Stimulated activated CD4-positive, alpha-beta T cell treated with anti-CD3 and anti-CD28 coated beads, TNF-alpha, amount 100 ng/mL, for 4 hours (primary cell): ENCODE measurements around the gene PHF2.
A peak's percentile ranks its signal among the peaks of the same experiment; 100 is the strongest.

Experiments
- DNase-seq, 3 experiments: peaks; one replicate each; pipeline ENCODE4 v3.0.0-alpha.2; 2020; ENCODE audit warnings: low read depth in 3 of 3

PHF2 gene

GRCh38 chr9:93568169-93568568 lies 8.2 kb upstream of the PHF2 start:
- no peak for DNase-seq

- DNase-seq = no peak
Measured at GRCh38 chr9:93569621-93570174, 6.7 kb upstream of the PHF2 start.

DNA sequence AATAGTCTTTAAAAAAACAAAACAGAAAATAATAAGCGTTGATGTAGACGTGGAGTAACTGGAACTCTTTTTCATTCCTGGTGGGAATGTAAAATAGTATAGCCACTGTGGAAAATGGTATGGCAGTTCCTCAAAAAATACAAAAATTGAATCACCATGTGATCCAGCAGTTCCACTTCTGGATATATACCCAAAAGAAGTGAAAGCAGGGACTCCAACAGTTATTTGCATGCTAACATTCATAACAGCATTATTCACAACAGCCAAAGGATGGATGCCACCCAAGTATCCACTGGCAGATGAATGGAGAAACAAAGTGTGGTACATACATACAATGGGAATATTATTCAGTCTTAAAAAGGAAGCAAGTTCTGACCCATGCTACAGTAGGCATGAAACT lies 4.2 kb upstream of the PHF2 start:
- no peak for DNase-seq

- no peak for DNase-seq
Measured at GRCh38 chr9:93572636-93573515, 3.5 kb upstream of the PHF2 start.

- no peak for DNase-seq
Measured at GRCh38 chr9:93573516-93573828, 2.9 kb upstream of the PHF2 start.

- DNase-seq = no peak
Measured at GRCh38 chr9:93574091-93574899, 2.1 kb upstream of the PHF2 start.

DNA sequence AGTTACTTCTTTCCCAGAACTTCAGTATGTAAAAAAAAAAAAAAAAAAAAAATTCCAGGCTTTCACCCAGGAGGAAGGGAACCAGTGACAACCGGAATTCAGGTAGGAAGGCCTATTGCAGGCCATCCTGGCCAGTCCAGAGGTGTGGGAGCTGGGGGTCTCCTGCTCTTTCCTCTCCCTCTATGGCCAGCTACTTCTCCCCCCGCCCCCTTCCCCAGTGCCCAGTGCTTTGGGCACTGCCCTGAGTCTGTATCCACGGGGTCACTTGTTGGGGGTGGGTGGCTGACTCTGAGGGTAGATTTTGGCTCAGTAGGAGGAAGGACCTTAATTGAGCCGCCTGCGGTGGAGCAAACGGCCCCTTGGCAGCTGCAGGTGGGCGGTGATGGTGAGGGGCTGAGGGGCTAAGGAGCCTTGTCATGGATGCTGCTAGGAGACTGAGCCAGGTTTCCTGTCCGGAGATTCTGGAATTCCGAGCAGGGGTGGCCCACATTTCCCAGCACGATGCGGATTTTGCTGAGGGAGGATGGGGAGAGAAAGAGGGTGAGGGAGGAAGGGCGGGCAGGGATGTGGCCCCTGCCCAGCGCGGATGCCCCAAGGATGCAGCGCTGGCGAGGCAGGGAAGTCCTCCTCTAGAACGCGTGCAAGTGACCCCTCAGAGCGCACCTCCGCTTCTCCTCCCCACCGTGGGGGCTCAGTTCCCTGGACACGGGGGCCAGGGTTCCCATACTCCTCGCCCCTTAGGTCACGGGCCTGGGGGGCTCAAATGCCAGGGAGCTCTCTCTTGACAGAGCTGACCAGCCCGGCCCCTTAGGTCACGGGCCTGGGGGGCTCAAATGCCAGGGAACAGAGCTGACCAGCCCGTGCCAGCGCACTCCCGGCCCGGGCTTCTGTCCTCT lies 1.2 kb upstream of the PHF2 start:
- DNase-seq = no peak

- DNase-seq = peak in 1 of 3 experiments; percentile 41
Measured at GRCh38 chr9:93575796-93576257, 557 bp upstream of the PHF2 start.

- DNase-seq = peak in 1 of 3 experiments; percentile 12
Measured at GRCh38 chr9:93577078-93577974, 942 bp downstream of the PHF2 start.

DNA sequence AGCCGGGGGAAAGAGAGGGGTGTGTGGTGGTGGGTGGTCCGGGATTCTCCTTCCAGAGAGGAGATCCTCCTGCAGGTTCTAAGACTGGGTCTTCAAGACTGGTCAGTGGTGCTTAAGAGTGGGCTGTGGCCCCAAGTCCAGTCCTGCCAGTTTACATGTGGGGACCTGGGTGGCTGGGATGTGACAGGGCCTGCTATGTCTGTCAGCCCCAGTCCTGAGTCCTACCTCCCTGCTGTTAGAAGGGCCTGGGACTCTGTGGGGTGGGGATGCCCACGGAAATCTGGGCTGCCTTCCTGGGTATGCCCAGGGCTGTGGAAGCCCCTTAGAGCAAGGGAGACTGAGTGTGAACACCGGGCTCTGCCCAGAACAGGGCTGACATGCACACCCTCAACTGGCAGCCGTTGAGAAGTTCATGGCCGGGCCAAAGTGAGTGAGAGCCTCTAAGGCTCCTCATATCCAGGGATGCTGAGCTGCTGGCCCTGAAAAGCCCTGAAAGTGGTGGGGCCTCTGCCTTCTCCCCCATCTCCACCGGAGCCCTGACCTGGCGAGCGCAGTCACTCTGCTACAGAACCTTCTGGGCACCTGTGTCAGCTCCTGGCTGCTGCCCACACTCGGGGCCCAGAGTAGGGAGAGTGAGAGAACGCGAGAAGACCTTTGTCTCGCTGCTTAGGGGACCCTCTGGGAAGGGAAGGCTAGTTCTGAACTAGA lies 1.7 kb downstream of the PHF2 start:
- no peak for DNase-seq

GRCh38 chr9:93578844-93579243 lies 2.5 kb downstream of the PHF2 start:
- DNase-seq = no peak

DNA sequence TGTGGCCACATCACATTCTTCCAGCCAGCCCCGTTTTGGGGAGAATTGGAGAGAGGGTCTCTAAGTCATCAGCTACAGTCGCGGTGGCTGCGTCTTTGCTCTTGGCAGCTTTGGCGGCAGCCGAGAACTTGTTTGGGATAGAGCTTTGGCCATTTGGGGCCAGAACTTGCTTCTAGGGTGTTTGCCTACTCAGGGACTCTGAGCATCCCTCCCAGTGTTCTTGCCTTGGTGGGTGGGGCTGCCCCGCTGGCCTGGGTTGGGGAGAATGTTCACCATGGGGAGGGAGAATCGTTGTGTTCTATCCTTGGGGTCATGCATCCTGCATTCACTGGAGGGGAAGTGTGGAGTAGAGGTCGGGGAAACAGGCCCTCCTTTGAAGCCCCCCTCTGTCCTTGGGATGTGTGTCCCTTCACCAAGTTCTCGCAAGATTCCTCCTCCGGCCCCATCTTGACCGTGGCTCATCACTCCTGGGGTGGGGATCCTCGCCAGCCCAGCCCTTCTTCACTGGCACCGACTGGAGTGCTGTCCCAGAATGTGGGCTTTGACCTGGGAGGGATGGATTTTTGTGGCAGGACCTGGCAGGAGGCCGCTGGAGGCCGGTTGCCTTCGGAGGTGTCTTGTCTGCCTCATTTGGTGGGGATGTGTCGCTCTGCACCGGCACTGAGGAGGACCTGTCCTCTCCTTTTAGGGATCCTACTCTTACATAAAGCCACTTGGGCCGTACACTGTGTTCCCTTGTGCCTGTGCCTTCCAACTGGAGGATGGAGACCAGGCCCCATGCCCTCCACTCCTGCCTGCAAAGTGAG lies 3.5 kb downstream of the PHF2 start:
- no peak for DNase-seq

DNA sequence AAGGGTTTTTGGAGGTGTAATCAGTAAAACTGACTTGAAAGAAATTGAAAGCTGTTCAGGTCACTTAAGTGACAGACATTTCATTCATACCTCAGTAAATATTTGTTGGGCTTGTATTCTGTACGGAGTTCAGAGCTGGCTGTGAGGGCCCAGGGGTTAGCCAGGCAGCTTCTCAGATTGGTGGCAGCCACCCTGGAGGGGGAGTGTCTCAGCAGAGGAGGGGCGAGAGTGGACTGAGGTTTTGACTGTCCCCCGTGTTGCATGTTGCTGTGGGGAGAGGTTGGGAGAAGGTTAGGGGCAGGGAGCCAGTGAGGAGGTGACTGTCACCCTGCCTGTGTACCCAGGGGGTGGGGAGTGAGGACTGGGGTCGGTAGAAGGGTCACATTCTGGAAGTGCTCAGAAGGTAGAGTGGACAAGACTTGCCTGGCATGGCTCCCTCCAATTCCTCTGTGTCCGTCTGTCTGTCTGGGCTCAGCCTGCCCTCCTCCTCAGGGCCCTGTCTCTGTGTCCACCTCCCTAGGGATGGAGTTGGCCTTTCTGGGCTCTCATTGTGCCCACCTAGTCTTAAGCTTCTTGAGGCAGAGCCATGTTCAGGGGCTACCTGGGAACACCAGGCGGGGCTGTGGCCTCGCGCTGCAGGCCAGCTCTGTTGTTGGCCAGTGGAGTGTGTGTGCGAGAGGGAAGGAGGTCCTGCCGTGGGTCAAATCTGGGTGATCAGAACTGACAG lies 4.4 kb downstream of the PHF2 start:
- DNase-seq = no peak

- no peak for DNase-seq
Measured at GRCh38 chr9:93582115-93582514, 5.7 kb downstream of the PHF2 start.

DNA sequence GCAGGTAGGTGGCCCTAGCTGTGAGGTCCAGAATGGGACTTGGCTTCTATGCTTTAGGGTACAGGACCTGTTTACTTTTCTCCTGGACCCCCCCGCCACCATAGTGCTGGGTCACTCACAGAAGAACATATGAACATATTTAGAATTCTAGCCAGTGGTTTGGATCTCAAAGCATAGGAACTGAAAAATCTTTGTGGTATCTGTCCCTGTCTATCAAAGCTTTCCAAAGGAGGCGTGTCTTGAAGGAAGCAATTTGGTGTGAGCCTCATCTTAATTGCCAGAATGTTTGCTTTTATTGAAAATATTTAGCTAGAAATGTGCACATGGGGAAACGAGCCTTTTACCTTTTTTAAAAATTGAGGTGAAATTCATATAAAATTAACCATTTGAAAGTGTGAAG lies 6.2 kb downstream of the PHF2 start:
- no peak for DNase-seq

DNA sequence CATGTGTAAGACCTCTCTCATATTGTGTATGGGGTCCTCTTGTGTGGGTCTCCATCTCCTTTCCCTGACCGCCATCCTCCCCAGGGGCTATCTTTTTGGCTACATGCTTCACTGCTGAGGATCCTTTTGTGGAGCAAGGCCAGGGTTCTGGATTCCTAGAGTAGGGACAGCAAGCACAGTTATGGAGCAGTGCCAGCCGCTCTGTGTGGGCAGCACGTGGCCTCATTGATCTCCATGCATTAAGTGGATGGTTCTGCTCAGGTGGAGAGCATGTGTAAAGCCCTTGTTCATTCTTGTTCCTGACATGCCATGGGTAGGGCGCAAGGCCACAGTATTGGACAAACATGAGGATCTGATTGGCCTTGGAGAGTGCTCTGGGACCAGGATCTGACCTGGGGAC lies 8.9 kb downstream of the PHF2 start:
- DNase-seq = no peak

GRCh38 chr9:93585695-93586094 lies 9.3 kb downstream of the PHF2 start:
- no peak for DNase-seq

DNA sequence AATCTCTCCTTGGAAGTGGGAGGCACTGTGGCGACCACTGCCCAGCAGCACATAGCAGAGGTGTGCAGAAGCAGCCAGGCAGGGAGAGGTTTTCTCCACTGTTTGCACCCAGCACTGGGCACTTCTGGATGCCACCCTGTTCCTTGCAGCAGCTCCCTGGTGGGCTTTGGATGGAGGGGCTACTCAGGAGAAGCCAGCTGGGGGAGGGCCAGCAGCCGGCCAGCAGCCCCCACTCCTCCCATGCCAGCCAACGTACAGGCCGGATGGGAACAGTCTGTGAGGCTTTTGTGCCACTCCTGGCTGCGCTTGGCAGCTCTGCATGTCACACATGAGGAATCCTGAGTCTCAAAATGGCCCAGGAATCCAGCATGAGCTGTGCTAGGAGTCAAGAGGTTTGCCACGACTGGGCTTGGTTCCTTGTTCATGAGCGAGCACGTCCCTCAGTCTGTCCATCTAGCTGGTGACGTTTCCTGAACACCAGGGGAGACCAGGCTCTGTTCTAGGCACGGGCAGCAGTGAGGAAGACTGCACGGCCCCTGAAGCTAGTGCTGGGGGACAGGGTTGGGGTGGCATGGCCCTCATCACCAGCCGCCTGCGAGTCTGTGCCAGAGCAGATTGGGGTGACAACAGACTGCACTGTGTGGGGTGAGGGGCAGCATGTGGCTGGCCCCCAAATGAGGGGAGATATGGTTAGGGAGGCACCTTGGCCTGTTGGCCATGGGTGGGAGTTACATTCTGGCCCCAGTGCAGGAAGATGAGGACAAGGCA lies 10.1 kb downstream of the PHF2 start:
- DNase-seq = no peak
